Natural killer cell (primary cell): ENCODE measurements around the gene COL4A3. TPM values are rescaled to one million over a fixed set of nuclear protein-coding genes. Genes with fewer than 3 reads are reported as not detected.

ENCODE experiments used
- ATAC-seq, 3 donors: fragments of 150-1000 bp in 2 of 3; fragments of 200-7000 bp in 1 of 3; cut with Tn5 transposase; 1 replicate in 1 of 3; 2 replicates in 2 of 3; pipeline ENCODE4 v1.10.0; 2021; ENCODE audit warnings: mild to moderate bottlenecking in 2 of 3, moderate library complexity in 2 of 3
- DNase-seq, 2 donors: peaks; one replicate each; pipeline versions ENCODE4 v3.0.0 to v3.0.0-alpha.2; 2013 to 2021; ENCODE audit warnings: mixed read lengths in 1 of 2
- H3K27ac ChIP-seq: one replicate; pipeline ENCODE4 v1.5.1; 2013; ENCODE audit warnings: mild to moderate bottlenecking, low read length
- H3K27me3 ChIP-seq: one replicate; pipeline ENCODE4 v1.6.1; 2013; ENCODE audit warnings: low read length; ENCODE audit not compliant: control insufficient read depth, insufficient read depth
- H3K36me3 ChIP-seq: one replicate; pipeline ENCODE4 v1.6.1; 2013; ENCODE audit warnings: low read length; ENCODE audit not compliant: control insufficient read depth, insufficient read depth
- H3K4me1 ChIP-seq: one replicate; pipeline ENCODE4 v1.6.1; 2013; ENCODE audit warnings: low read length; ENCODE audit not compliant: control insufficient read depth, insufficient read depth
- H3K4me3 ChIP-seq: one replicate; pipeline ENCODE4 v1.5.1; 2013; ENCODE audit warnings: low read length
- H3K9me3 ChIP-seq: one replicate; pipeline ENCODE4 v1.6.1; 2013; ENCODE audit warnings: low read length; ENCODE audit not compliant: control insufficient read depth, insufficient read depth
- H3K27ac Mint-ChIP-seq, 2 donors: one replicate each; pipeline ENCODE4 v1.8.0; 2022; ENCODE audit warnings: mild to moderate bottlenecking in 2 of 2, mixed read lengths in 2 of 2, moderate library complexity in 1 of 2
- H3K27me3 Mint-ChIP-seq, 2 donors: one replicate each; pipeline ENCODE4 v1.8.0; 2022; ENCODE audit warnings: low read depth in 2 of 2, mixed read lengths in 2 of 2
- H3K36me3 Mint-ChIP-seq: one replicate; pipeline ENCODE4 v1.8.0; 2022; ENCODE audit warnings: mixed read lengths
- H3K4me1 Mint-ChIP-seq, 2 donors: one replicate each; pipeline ENCODE4 v1.8.0; 2022; ENCODE audit warnings: mixed read lengths in 2 of 2
- H3K4me3 Mint-ChIP-seq: one replicate; pipeline ENCODE4 v1.8.0; 2022; ENCODE audit warnings: mild to moderate bottlenecking, moderate library complexity, mixed read lengths
- H3K9me3 Mint-ChIP-seq, 2 donors: one replicate each; pipeline ENCODE4 v1.8.0; 2022; ENCODE audit warnings: mixed read lengths in 2 of 2
- CTCF ChIP-seq: fragments of 200-600 bp; IDR thresholded peaks from one replicate; pipeline ENCODE4 v1.8.0; 2022; ENCODE audit warnings: antibody characterized with exemption
- WGBS: methylation state at CpG from one replicate; pipeline ENCODE4 v1.1.7; 2013; ENCODE audit warnings: missing lambda C conversion rate; ENCODE audit not compliant: insufficient coverage; 5-methylcytosine and 5-hydroxymethylcytosine counted together
- intact Hi-C: fragments of 100-400 bp; cut with micrococcal nuclease; formaldehyde crosslinking; loops from one replicate; pipeline ENCODE4 v1.14.2; 2022
- total RNA-seq, 4 donors: library from RNA; stranded (reverse); fragments of 120-200 nt in 1 of 4; gene quantifications; one replicate each; pipeline versions ENCODE4 v1.2.3 to v1.2.4, GENCODE V29; 2013 to 2022

Gene COL4A3
- total RNA-seq, 3 donors from 2014 or later (not counting 1 experiment from before 2014, with no cell fraction given) = 0.45 to 1.8 (median 1.0) TPM

- intact Hi-C loops = no loop called here
- H3K27ac Mint-ChIP-seq = no peak overlapping the region
Observed at GRCh38 chr2:227292314-227292713, 127.9 kb downstream of the COL4A3 start.

GRCh38 chr2:227293531-227293930 is 129.1 kb downstream of the COL4A3 start:
- no peaks in the 10 kb centered on the region for H3K36me3 ChIP-seq
- Mint-ChIP-seq H3K4me3 (no peak overlapping the region), H3K9me3 (no peaks in the 10 kb centered on the region), H3K4me1 (no peaks in the 10 kb centered on the region), H3K36me3 (no peaks in the 10 kb centered on the region), H3K27ac (no peak overlapping the region), H3K27me3 (no peaks in the 10 kb centered on the region)
- H3K27me3 ChIP-seq = no peaks in the 10 kb centered on the region
- H3K4me1 ChIP-seq = no peaks in the 10 kb centered on the region
- no peak overlapping the region for H3K4me3 ChIP-seq
- no peak for TF ChIP-seq CTCF
- H3K9me3 ChIP-seq = no peaks in the 10 kb centered on the region
- 98% methylated on average over 4 of the region's 4 CpGs for WGBS
- no peak overlapping the region for H3K27ac ChIP-seq
- no peak for DNase-seq
- intact Hi-C loops = no loop called here
- ATAC-seq = no peak

More at GRCh38 chr2:227292314-227292713, 127.9 kb downstream of the COL4A3 start:
- ATAC-seq (no peak), DNase-seq (no peak)
- Histone ChIP-seq H3K9me3 (no peaks in the 10 kb centered on the region), H3K27me3 (no peaks in the 10 kb centered on the region), H3K4me3 (no peak overlapping the region), H3K27ac (no peak overlapping the region), H3K36me3 (no peaks in the 10 kb centered on the region), H3K4me1 (no peaks in the 10 kb centered on the region)
- 71% methylated on average over 1 of the region's 3 CpGs for WGBS
- no peaks in the 10 kb centered on the region for H3K36me3 Mint-ChIP-seq
- no peaks in the 10 kb centered on the region for H3K4me1 Mint-ChIP-seq
- no peak for TF ChIP-seq CTCF
- H3K27me3 Mint-ChIP-seq = no peaks in the 10 kb centered on the region
- no peak overlapping the region for H3K4me3 Mint-ChIP-seq
- H3K9me3 Mint-ChIP-seq = no peaks in the 10 kb centered on the region

GRCh38 chr2:227295806-227296205 is 131.4 kb downstream of the COL4A3 start:
- Mint-ChIP-seq H3K27me3 (no peaks in the 10 kb centered on the region), H3K4me3 (no peak overlapping the region), H3K9me3 (no peaks in the 10 kb centered on the region), H3K27ac (no peak overlapping the region), H3K4me1 (no peaks in the 10 kb centered on the region), H3K36me3 (no peaks in the 10 kb centered on the region)
- no peak for DNase-seq
- Histone ChIP-seq H3K4me1 (no peaks in the 10 kb centered on the region), H3K4me3 (no peak overlapping the region), H3K9me3 (no peaks in the 10 kb centered on the region), H3K36me3 (no peaks in the 10 kb centered on the region), H3K27me3 (no peaks in the 10 kb centered on the region), H3K27ac (no peak overlapping the region)
- 98% methylated on average over 4 of the region's 4 CpGs for WGBS
- ATAC-seq = no peak
- TF ChIP-seq CTCF = no peak
- intact Hi-C loops = no loop called here

GRCh38 chr2:227296671-227297405 is 132.4 kb downstream of the COL4A3 start:
- DNase-seq = no peak
- no peak for ATAC-seq
- intact Hi-C loops = no loop called here
- Histone ChIP-seq H3K9me3 (no peaks in the 10 kb centered on the region), H3K27ac (no peak overlapping the region), H3K27me3 (no peaks in the 10 kb centered on the region), H3K4me3 (no peak overlapping the region), H3K4me1 (no peaks in the 10 kb centered on the region), H3K36me3 (no peaks in the 10 kb centered on the region)
- no peaks in the 10 kb centered on the region for H3K9me3 Mint-ChIP-seq
- H3K27me3 Mint-ChIP-seq = no peaks in the 10 kb centered on the region
- H3K36me3 Mint-ChIP-seq = no peaks in the 10 kb centered on the region
- no peaks in the 10 kb centered on the region for H3K4me1 Mint-ChIP-seq
- WGBS = 100% methylated on average over 1 of the region's 3 CpGs
- no peak overlapping the region for H3K27ac Mint-ChIP-seq
- no peak for TF ChIP-seq CTCF
- H3K4me3 Mint-ChIP-seq = no peak overlapping the region
